Right atrium auricular region (tissue), 2 donors: ENCODE results near the gene PCDHGB7. TPM values are rescaled to one million over a fixed set of nuclear protein-coding genes. Genes with fewer than 3 reads are reported as not detected.
A peak's percentile ranks its signal among the peaks of the same experiment; 100 is the strongest.
"Not testable (repeated sequence)": the region's sequence is repeated elsewhere in the genome, so short reads cannot be mapped to it uniquely, and the experiment has no call there.

ENCODE experiments used
- DNase-seq: peaks from one replicate; pipeline ENCODE4 v3.0.0-alpha.2; 2019; ENCODE audit warnings: low spot score
- H3K27ac ChIP-seq, 2 donors: fragments of 200-600 bp; sonication (generic); 1 replicate in 1 of 2; 2 replicates in 1 of 2; pipeline ENCODE4 v1.5.1; 2016 to 2019
- H3K27me3 ChIP-seq, 2 donors: fragments of 200-600 bp; sonication (generic); one replicate each; pipeline versions ENCODE4 v1.5.1 to v1.6.0; 2017 to 2019
- H3K36me3 ChIP-seq: fragments of 200-600 bp; sonication (generic); one replicate; pipeline ENCODE4 v1.5.1; 2016
- H3K4me1 ChIP-seq, 2 donors: fragments of 200-600 bp; sonication (generic); one replicate each; pipeline versions ENCODE4 v1.5.1 to v1.6.0; 2017 to 2019
- H3K4me3 ChIP-seq, 2 donors: fragments of 200-600 bp; sonication (generic); 1 replicate in 1 of 2; 2 replicates in 1 of 2; pipeline ENCODE4 v1.5.1; 2017 to 2019; ENCODE audit warnings: mild to moderate bottlenecking in 1 of 2, moderate library complexity in 1 of 2
- H3K9me3 ChIP-seq, 2 donors: fragments of 200-600 bp; sonication (generic); one replicate each; pipeline ENCODE4 v1.5.1; 2019
- CTCF ChIP-seq, 2 donors: fragments of 200-600 bp; sonication (generic); IDR thresholded peaks; one replicate each; pipeline ENCODE4 v1.5.1; 2019; ENCODE audit warnings: antibody characterized with exemption in 2 of 2
- total RNA-seq, 2 donors: library from RNA; depleted of rRNA; stranded (reverse); fragments of >200 nt; gene quantifications; one replicate each; pipeline ENCODE4 v1.1.0, GENCODE V29; 2016

Gene PCDHGB7
- total RNA-seq, 2 donors from 2014 or later = 6.0 to 10.5 TPM

GRCh38 chr5:141409598-141410306 is 7.7 kb upstream of the PCDHGB7 start:
- Histone ChIP-seq H3K4me3 (no peak overlapping the region), H3K9me3 (peaks cover 30 to 97% of the 10 kb centered on the region in 2 donors), H3K27me3 (no peaks in the 10 kb centered on the region), H3K4me1 (peaks cover 0 to 7% of the 10 kb centered on the region in 2 donors), H3K36me3 (peaks cover 6% of the 10 kb centered on the region), H3K27ac (no peak overlapping the region)
- TF ChIP-seq CTCF (IDR thresholded peaks at IDR 0.05) = no peak
- DNase-seq = no peak

- Histone ChIP-seq H3K4me1 (peaks cover 0 to 7% of the 10 kb centered on the region in 2 donors), H3K27me3 (no peaks in the 10 kb centered on the region), H3K36me3 (no peaks in the 10 kb centered on the region), H3K9me3 (peaks cover 30 to 94% of the 10 kb centered on the region in 2 donors), H3K27ac (no peak overlapping the region), H3K4me3 (no peak overlapping the region)
- DNase-seq = no peak
- no peak for TF ChIP-seq CTCF (IDR thresholded peaks at IDR 0.05)
Measured at GRCh38 chr5:141411575-141411974, 5.9 kb upstream of the PCDHGB7 start.

- TF ChIP-seq CTCF (IDR thresholded peaks at IDR 0.05) = peak; percentile 40 to 62
- H3K9me3 ChIP-seq = peaks cover 25 to 84% of the 10 kb centered on the region in 2 donors
- DNase-seq = no peak
- no peak within 1 kb of the TSS for H3K27ac ChIP-seq
- H3K36me3 ChIP-seq = no peaks in the 10 kb centered on the region
- peaks cover 0 to 8% of the 10 kb centered on the region in 2 donors for H3K4me1 ChIP-seq
- H3K4me3 ChIP-seq = peak within 1 kb of the TSS; percentile 22 to 33
- H3K27me3 ChIP-seq = no peaks in the 10 kb centered on the region
Measured at GRCh38 chr5:141412854-141413539, 4.5 kb upstream of the PCDHGB7 start, which contains the start of gene PCDHGA10. PCDHGA10 (plus strand) TSS chr5:141412987; CDS start chr5:141413176, 189 bp downstream.

DNA sequence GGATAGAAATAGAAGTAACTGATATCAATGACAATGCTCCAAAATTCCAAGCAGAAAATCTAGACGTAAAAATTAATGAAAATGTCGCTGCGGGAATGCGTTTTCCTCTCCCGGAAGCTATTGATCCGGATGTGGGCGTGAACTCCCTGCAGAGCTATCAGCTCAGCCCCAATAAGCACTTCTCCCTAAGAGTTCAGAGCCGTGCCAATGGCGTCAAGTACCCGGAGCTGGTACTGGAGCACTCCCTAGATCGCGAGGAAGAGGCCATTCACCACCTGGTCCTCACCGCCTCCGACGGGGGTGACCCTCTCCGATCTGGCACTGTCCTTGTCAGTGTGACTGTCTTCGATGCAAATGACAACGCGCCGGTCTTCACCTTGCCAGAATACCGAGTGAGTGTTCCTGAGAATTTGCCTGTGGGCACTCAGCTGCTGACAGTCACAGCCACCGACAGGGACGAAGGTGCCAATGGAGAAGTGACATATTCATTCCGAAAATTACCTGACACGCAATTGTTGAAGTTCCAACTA is 3.9 kb upstream of the PCDHGB7 start:
- Histone ChIP-seq H3K4me3 (peak overlapping the region; percentile 22 to 33), H3K27me3 (no peaks in the 10 kb centered on the region), H3K4me1 (peaks cover 0 to 12% of the 10 kb centered on the region in 2 donors), H3K36me3 (no peaks in the 10 kb centered on the region), H3K9me3 (peaks cover 30 to 84% of the 10 kb centered on the region in 2 donors), H3K27ac (no peak overlapping the region)
- DNase-seq = no peak
- TF ChIP-seq CTCF (IDR thresholded peaks at IDR 0.05) = no peak

DNA sequence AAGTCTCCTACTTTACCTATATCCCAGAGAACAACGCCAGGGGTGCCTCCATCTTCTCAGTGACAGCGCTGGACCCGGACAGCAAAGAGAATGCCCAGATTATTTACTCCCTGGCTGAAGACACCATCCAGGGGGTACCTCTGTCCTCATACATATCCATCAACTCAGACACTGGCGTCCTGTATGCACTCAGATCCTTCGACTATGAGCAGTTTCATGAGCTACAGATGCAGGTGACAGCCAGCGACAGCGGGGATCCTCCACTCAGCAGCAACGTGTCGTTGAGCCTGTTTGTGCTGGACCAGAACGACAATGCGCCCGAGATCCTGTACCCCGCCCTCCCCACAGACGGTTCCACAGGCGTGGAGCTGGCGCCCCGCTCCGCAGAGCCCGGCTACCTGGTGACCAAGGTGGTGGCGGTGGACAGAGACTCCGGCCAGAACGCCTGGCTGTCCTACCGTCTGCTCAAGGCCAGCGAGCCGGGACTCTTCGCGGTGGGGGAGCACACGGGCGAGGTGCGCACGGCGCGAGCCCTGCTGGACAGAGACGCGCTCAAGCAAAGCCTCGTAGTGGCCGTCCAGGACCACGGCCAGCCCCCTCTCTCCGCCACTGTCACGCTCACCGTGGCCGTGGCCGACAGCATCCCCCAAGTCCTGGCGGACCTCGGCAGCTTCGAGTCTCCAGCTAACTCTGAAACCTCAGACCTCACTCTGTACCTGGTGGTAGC is 2.8 kb upstream of the PCDHGB7 start:
- not testable (repeated sequence) for H3K27ac ChIP-seq, H3K27me3 ChIP-seq, DNase-seq, H3K36me3 ChIP-seq, H3K4me3 ChIP-seq
- Histone ChIP-seq H3K4me1 (peaks cover 0 to 18% of the 10 kb centered on the region in 2 donors), H3K9me3 (peaks cover 31 to 84% of the 10 kb centered on the region in 2 donors)

- not testable (repeated sequence) for DNase-seq, H3K27me3 ChIP-seq, H3K36me3 ChIP-seq, H3K27ac ChIP-seq, H3K4me3 ChIP-seq
- H3K4me1 ChIP-seq = peaks cover 0 to 13% of the 10 kb centered on the region in 2 donors
- peaks cover 27 to 84% of the 10 kb centered on the region in 2 donors for H3K9me3 ChIP-seq
Measured at GRCh38 chr5:141415275-141415618, 2.2 kb upstream of the PCDHGB7 start.
